GM12878 (cell line): ENCODE data around the gene TNIP1. TPM values are rescaled to one million over a fixed set of nuclear protein-coding genes. Genes with fewer than 3 reads are reported as not detected.

Experiments
- ATAC-seq: fragments of 200-7000 bp; cut with Tn5 transposase; 3 replicates; pipeline ENCODE4 v1.9.1; 2020; ENCODE audit warnings: mild to moderate bottlenecking, moderate library complexity
- BruUV-seq: library from RNA; stranded (reverse); fragments of 400-500 nt; replicated peaks from 2 replicates; lab custom pipeline; 2021; lab: Mats Ljungman, UMichigan
- CTCF ChIA-PET: fragments of 300-600 bp; sonication (Branson Sonifier 250); formaldehyde crosslinking; extraction: SDS; loops from one replicate; lab custom pipeline; 2021; ENCODE audit warnings: inconsistent platforms; lab: Yijun Ruan, JAX
- POLR2A ChIA-PET: fragments of 350-600 bp; formaldehyde crosslinking; extraction: SDS; loops from one replicate; lab custom pipeline; 2021; ENCODE audit warnings: inconsistent platforms; lab: Charles Lee
- RAD21 ChIA-PET: fragments of 300-600 bp; sonication (Branson Sonifier 250); formaldehyde crosslinking; loops from one replicate; lab custom pipeline; 2023; ENCODE audit warnings: antibody characterized with exemption; ENCODE audit not compliant: unreplicated experiment; lab: Charles Lee
- SMC1A ChIA-PET: fragments of 300-600 bp; sonication (Branson Sonifier 250); formaldehyde crosslinking; loops from one replicate; lab custom pipeline; 2023; ENCODE audit not compliant: unreplicated experiment, uncharacterized antibody; lab: Charles Lee
- DNase-seq: peaks from one replicate; pipeline ENCODE4 v3.0.0-alpha.2; 2011; ENCODE audit warnings: low read depth, low spot score
- FAIRE-seq: peaks from 3 replicates; lab custom pipeline; 2011; peaks lifted over from hg19 to GRCh38; lab: Jason Lieb, UNC
- H2AFZ ChIP-seq: 2 replicates; pipeline ENCODE4 v1.6.0; 2011; ENCODE audit warnings: low read depth, low read length, control low read depth; ENCODE audit not compliant: control insufficient read depth
- H3K27ac ChIP-seq: 2 replicates; pipeline ENCODE4 v1.5.1; 2011; ENCODE audit warnings: control low read depth; ENCODE audit not compliant: control insufficient read depth, insufficient read depth
- H3K27me3 ChIP-seq, 2 experiments: replicated peaks in 1 of 2; 2 replicates each; pipeline versions ENCODE4 v1.6.0 to v1.6.1; 2011; ENCODE audit warnings: low read length in 1 of 2; ENCODE audit not compliant: control insufficient read depth in 2 of 2, insufficient read depth in 2 of 2
- H3K36me3 ChIP-seq, 2 experiments: 2 replicates each; pipeline ENCODE4 v1.5.1; 2011; ENCODE audit warnings: low read length in 1 of 2; ENCODE audit not compliant: control insufficient read depth in 2 of 2, insufficient read depth in 2 of 2
- H3K4me1 ChIP-seq: 2 replicates; pipeline ENCODE4 v1.6.1; 2011; ENCODE audit warnings: mild to moderate bottlenecking, low read length, moderate library complexity, mixed read lengths; ENCODE audit not compliant: control insufficient read depth, insufficient read depth
- H3K4me2 ChIP-seq: 2 replicates; pipeline ENCODE4 v1.6.0; 2011; ENCODE audit warnings: control low read depth; ENCODE audit not compliant: control insufficient read depth, insufficient read depth
- H3K4me3 ChIP-seq: fragments of 200-600 bp; sonication (generic); 2 replicates; pipeline ENCODE4 v1.5.1; 2016
- H3K79me2 ChIP-seq: 2 replicates; pipeline ENCODE4 v1.6.0; 2011; ENCODE audit warnings: low read length; ENCODE audit not compliant: control insufficient read depth, insufficient read depth
- H3K9ac ChIP-seq: 2 replicates; pipeline ENCODE4 v1.8.0; 2011; ENCODE audit warnings: low read length, control low read depth, mixed read lengths; ENCODE audit not compliant: control insufficient read depth, insufficient read depth
- H3K9me3 ChIP-seq: replicated peaks from 3 replicates; pipeline ENCODE4 v1.5.1; 2011; ENCODE audit warnings: mild to moderate bottlenecking, low read length; ENCODE audit not compliant: control insufficient read depth, insufficient read depth
- H4K20me1 ChIP-seq: 2 replicates; pipeline ENCODE4 v1.6.0; 2011; ENCODE audit not compliant: control insufficient read depth, insufficient read depth
- HCFC1 ChIP-seq: fragments of 150-350 bp; IDR thresholded peaks from 2 replicates; pipeline ENCODE4 v1.6.1; 2014; ENCODE audit warnings: low read length
- IRF4 ChIP-seq: IDR thresholded peaks from 2 replicates; pipeline ENCODE4 v1.6.1; 2011; ENCODE audit warnings: low read depth, low read length
- KAT2A ChIP-seq: conservative IDR thresholded peaks from 2 replicates; pipeline ENCODE4 v1.6.1; 2011; ENCODE audit warnings: low read depth, low read length; ENCODE audit not compliant: control insufficient read depth
- NRF1 ChIP-seq: conservative IDR thresholded peaks from 2 replicates; pipeline ENCODE4 v1.6.1; 2011; ENCODE audit warnings: mild to moderate bottlenecking, low read depth, low read length, improper control_type of control experiment
- RAD21 ChIP-seq: IDR thresholded peaks from 2 replicates; pipeline ENCODE4 v1.6.1; 2011; ENCODE audit warnings: mild to moderate bottlenecking, low read depth, low read length, moderate library complexity; ENCODE audit not compliant: insufficient read depth
- SMARCA5 ChIP-seq: fragments of 450-650 bp; IDR thresholded peaks from 2 replicates; pipeline ENCODE4 v1.6.1; 2017; ENCODE audit warnings: mild to moderate bottlenecking
- SMC3 ChIP-seq: IDR thresholded peaks from 2 replicates; pipeline ENCODE4 v1.6.1; 2011; ENCODE audit warnings: low read length, improper control_type of control experiment, borderline replicate concordance
- SPI1 ChIP-seq: IDR thresholded peaks from 2 replicates; pipeline ENCODE4 v1.6.1; 2011; ENCODE audit warnings: low read depth, mild to moderate bottlenecking, low read length, moderate library complexity, borderline replicate concordance; ENCODE audit not compliant: insufficient read depth
- SUZ12 ChIP-seq: fragments of 200-600 bp; sonication (generic); IDR thresholded peaks from one replicate; pipeline ENCODE4 v1.6.1; 2018; ENCODE audit warnings: antibody characterized with exemption, mild to moderate bottlenecking; ENCODE audit not compliant: unreplicated experiment
- YY1 ChIP-seq: IDR thresholded peaks from 2 replicates; pipeline ENCODE4 v1.6.1; 2011; ENCODE audit warnings: low read depth, mild to moderate bottlenecking, low read length
- WGBS: methylation state at CpG from one replicate; pipeline ENCODE4 v1.1.6; 2016; ENCODE audit warnings: low lambda C conversion rate; ENCODE audit not compliant: insufficient replicate concordance, insufficient coverage; ENCODE audit errors: missing lambda C conversion rate; 5-methylcytosine and 5-hydroxymethylcytosine counted together
- in situ Hi-C: fragments of 300-500 bp; cut with MboI; formaldehyde crosslinking; loops from 9 replicates; pipeline ENCODE4 v1.14.3; 2018; ENCODE audit warnings: mixed read lengths
- intact Hi-C: fragments of 100-400 bp; cut with micrococcal nuclease; formaldehyde crosslinking; loops from one replicate; pipeline ENCODE4 v1.14.2; 2022; ENCODE audit not compliant: unreplicated experiment
- polyA plus RNA-seq, 11 experiments: library from polyadenylated mRNA; depleted of rRNA in 4 of 11; unstranded in 6 of 11; stranded (reverse) in 5 of 11; fragments of >200 nt; fragmentation: Nextera tagmentation in 4 of 11; fragmentation: Illumina TruSeq in 1 of 11; extraction: Ambion mirVana in 4 of 11; extraction: Trizol in 1 of 11; gene quantifications; 1 replicate in 1 of 11; 2 replicates in 10 of 11; pipeline versions ENCODE4 v1.2.1 to v1.2.3, GENCODE V29; 2011 to 2016; ENCODE audit warnings: inconsistent platforms in 2 of 11, missing spikeins in 2 of 11, low read depth in 1 of 11
- total RNA-seq, 4 experiments: library from RNA; depleted of rRNA in 3 of 4; stranded (reverse); fragments of >200 nt in 3 of 4; fragmentation: Illumina TruSeq in 1 of 4; extraction: Trizol in 1 of 4; gene quantifications; 2 replicates each; pipeline versions ENCODE4 v1.2.1 to v1.2.3, GENCODE V29; 2013 to 2021
- TF ChIP-seq, protein P1 (sequence below): IDR thresholded peaks from 2 replicates; pipeline ENCODE4 v1.6.1; 2012; ENCODE audit warnings: low read depth, low read length, improper control_type of control experiment
- TF ChIP-seq, protein P2 (sequence below), 3 experiments: IDR thresholded peaks in 2 of 3; conservative IDR thresholded peaks in 1 of 3; 2 replicates each; pipeline ENCODE4 v1.5.1; 2011; ENCODE audit warnings: low read depth in 3 of 3, low read length in 3 of 3, mild to moderate bottlenecking in 3 of 3, control low read depth in 2 of 3, moderate library complexity in 2 of 3, inconsistent platforms in 1 of 3, mixed read lengths in 1 of 3; ENCODE audit not compliant: control insufficient read depth in 2 of 3, insufficient read depth in 1 of 3; ENCODE audit errors: extremely low read depth in 1 of 3

TNIP1 gene
- total and polyA plus RNA-seq, 10 of the 15 experiments (the other 5 are each of a cell fraction or from before 2014, with no cell fraction given) = 4.4 to 279 (median 150) TPM

GRCh38 chr5:151051066-151051930, 29.5 kb downstream of the TNIP1 start:
- no TSS peak for BruUV-seq
- H2AFZ ChIP-seq = no peak overlapping the region
- H3K9me3 ChIP-seq = no peaks in the 10 kb centered on the region
- TF ChIP-seq KAT2A (no peak), RAD21 (peak; percentile 91), YY1 (peak; percentile 69; the same call in 1 of the 2 replicates), NRF1 (no peak), SMARCA5 (peak; percentile 57; the same call in 1 of the 2 replicates), SMC3 (peak; percentile 96), SUZ12 (no peak), HCFC1 (no peak), SPI1 (peak; percentile 56; the same call in 1 of the 2 replicates), IRF4 (0 out of 2 replicates have a peak, but pooled peaks have one; percentile 34)
- TF ChIP-seq, protein P1, sequence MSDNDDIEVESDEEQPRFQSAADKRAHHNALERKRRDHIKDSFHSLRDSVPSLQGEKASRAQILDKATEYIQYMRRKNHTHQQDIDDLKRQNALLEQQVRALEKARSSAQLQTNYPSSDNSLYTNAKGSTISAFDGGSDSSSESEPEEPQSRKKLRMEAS = no peak
- TF ChIP-seq, protein P2, sequence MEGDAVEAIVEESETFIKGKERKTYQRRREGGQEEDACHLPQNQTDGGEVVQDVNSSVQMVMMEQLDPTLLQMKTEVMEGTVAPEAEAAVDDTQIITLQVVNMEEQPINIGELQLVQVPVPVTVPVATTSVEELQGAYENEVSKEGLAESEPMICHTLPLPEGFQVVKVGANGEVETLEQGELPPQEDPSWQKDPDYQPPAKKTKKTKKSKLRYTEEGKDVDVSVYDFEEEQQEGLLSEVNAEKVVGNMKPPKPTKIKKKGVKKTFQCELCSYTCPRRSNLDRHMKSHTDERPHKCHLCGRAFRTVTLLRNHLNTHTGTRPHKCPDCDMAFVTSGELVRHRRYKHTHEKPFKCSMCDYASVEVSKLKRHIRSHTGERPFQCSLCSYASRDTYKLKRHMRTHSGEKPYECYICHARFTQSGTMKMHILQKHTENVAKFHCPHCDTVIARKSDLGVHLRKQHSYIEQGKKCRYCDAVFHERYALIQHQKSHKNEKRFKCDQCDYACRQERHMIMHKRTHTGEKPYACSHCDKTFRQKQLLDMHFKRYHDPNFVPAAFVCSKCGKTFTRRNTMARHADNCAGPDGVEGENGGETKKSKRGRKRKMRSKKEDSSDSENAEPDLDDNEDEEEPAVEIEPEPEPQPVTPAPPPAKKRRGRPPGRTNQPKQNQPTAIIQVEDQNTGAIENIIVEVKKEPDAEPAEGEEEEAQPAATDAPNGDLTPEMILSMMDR (IDR thresholded peaks at IDR 0.05 in 2 of 3, conservative IDR thresholded peaks at IDR 0.05 in 1 of 3; ENCODE audit: control insufficient read depth in 2 of 3, extremely low read depth in 1 of 3, insufficient read depth in 1 of 3, low read depth in 3 of 3, low read length in 3 of 3) = peak; percentile 86 to 87 (median 86)
- TF ChIP-seq, all 136 proteins: peak for 7
- SMC1A ChIA-PET = interaction anchor here (0.6 to 9.9 kb wide), 28 partner anchors 10 to 265 kb away, joined by 3 to 279 read pairs (median 6); partner anchors contain the start of gene TNIP1
- no peak overlapping the region for H3K4me3 ChIP-seq
- H3K4me1 ChIP-seq = no peaks in the 10 kb centered on the region; the same call in 1 of the 2 replicates
- H3K79me2 ChIP-seq = peaks cover 9% of the 10 kb centered on the region
- CTCF ChIA-PET = interaction anchor here (0.6 to 15.8 kb wide), 39 partner anchors 8 to 262 kb away, joined by 3 to 691 read pairs (median 5); partner anchors contain the start of gene GM2A
- no peak overlapping the region for H3K27ac ChIP-seq
- 59% methylated on average over 6 of the region's 6 CpGs for WGBS
- DNase-seq = peak; percentile 43
- no peaks in the 10 kb centered on the region; the same call in 1 of the 2 replicates for H4K20me1 ChIP-seq
- FAIRE-seq = peak; percentile 97
- H3K36me3 ChIP-seq = peaks cover 48 to 61% of the 10 kb centered on the region in 2 experiments
- in situ Hi-C loops = loop anchor here (5.0 kb wide), 2 partner anchors 71 to 111 kb away; no protein-coding TSS in a partner anchor
- no peak overlapping the region for H3K4me2 ChIP-seq
- peak; percentile 93 for ATAC-seq
- RAD21 ChIA-PET = interaction anchor here (0.6 to 7.7 kb wide), 30 partner anchors 15 to 267 kb away, joined by 3 to 178 read pairs (median 4); partner anchors contain the start of gene ANXA6
- no peak overlapping the region for H3K9ac ChIP-seq
- H3K27me3 ChIP-seq = no peaks in the 10 kb centered on the region
- intact Hi-C loops = loop anchor here (1.0 to 5.0 kb wide), 3 partner anchors 64 to 266 kb away; no protein-coding TSS in a partner anchor
- POLR2A ChIA-PET = interaction anchor here (0.5 to 4.2 kb wide), 9 partner anchors 28 to 723 kb away, joined by 3 to 23 read pairs (median 4); no protein-coding TSS in a partner anchor
